Measurements from ENCODE around the gene MTA1.

MTA1 gene

GRCh38 chr14:105422695-105423487, 3.3 kb downstream of the MTA1 start:
- no peak for DNase-seq (ENCODE audit: low read depth in 3 of 3, low spot score in 1 of 3)

- DNase-seq (ENCODE audit: low read depth in 3 of 3, low spot score in 1 of 3): no peak
These were observed 4.0 kb downstream of the MTA1 start for GRCh38 chr14:105423488-105424195.

- DNase-seq (ENCODE audit: low read depth in 3 of 3, low spot score in 1 of 3): no peak
These were observed 5.2 kb downstream of the MTA1 start for GRCh38 chr14:105424861-105425260.

GRCh38 chr14:105425823-105426247, 6.2 kb downstream of the MTA1 start:
- no peak for DNase-seq (ENCODE audit: low read depth in 3 of 3, low spot score in 1 of 3)

- DNase-seq (ENCODE audit: low read depth in 3 of 3, low spot score in 1 of 3): no peak
These were observed 6.9 kb downstream of the MTA1 start for GRCh38 chr14:105426416-105427130.

- no peak for DNase-seq (ENCODE audit: low read depth in 3 of 3, low spot score in 1 of 3)
These were observed 7.8 kb downstream of the MTA1 start for GRCh38 chr14:105427412-105427811.

GRCh38 chr14:105427936-105428485, 8.4 kb downstream of the MTA1 start:
- DNase-seq (ENCODE audit: low read depth in 3 of 3, low spot score in 1 of 3): no peak

GRCh38 chr14:105430042-105430441, 10.4 kb downstream of the MTA1 start:
- DNase-seq (ENCODE audit: low read depth in 3 of 3, low spot score in 1 of 3): no peak

- DNase-seq (ENCODE audit: low read depth in 3 of 3, low spot score in 1 of 3): no peak
These were observed 10.9 kb downstream of the MTA1 start for GRCh38 chr14:105430565-105430964.

GRCh38 chr14:105431256-105431655, 11.6 kb downstream of the MTA1 start:
- no peak for DNase-seq (ENCODE audit: low read depth in 3 of 3, low spot score in 1 of 3)

- no peak for DNase-seq (ENCODE audit: low read depth in 3 of 3, low spot score in 1 of 3)
These were observed 13.0 kb downstream of the MTA1 start for GRCh38 chr14:105432657-105433056.

- DNase-seq (ENCODE audit: low read depth in 3 of 3, low spot score in 1 of 3): no peak
These were observed 13.6 kb downstream of the MTA1 start for GRCh38 chr14:105433161-105433605.

- DNase-seq (ENCODE audit: low read depth in 3 of 3, low spot score in 1 of 3): no peak
These were observed 16.8 kb downstream of the MTA1 start for GRCh38 chr14:105436402-105436801.

GRCh38 chr14:105436891-105437722, 17.5 kb downstream of the MTA1 start:
- no peak for DNase-seq (ENCODE audit: low read depth in 3 of 3, low spot score in 1 of 3)

GRCh38 chr14:105437723-105438500, 18.3 kb downstream of the MTA1 start:
- DNase-seq (ENCODE audit: low read depth in 3 of 3, low spot score in 1 of 3): no peak

- DNase-seq (ENCODE audit: low read depth in 3 of 3, low spot score in 1 of 3): no peak
These were observed 19.6 kb downstream of the MTA1 start for GRCh38 chr14:105439179-105439578.

GRCh38 chr14:105439710-105440553, 20.3 kb downstream of the MTA1 start:
- DNase-seq (ENCODE audit: low read depth in 3 of 3, low spot score in 1 of 3): no peak

GRCh38 chr14:105440554-105440900, 20.9 kb downstream of the MTA1 start:
- DNase-seq (ENCODE audit: low read depth in 3 of 3, low spot score in 1 of 3): no peak

GRCh38 chr14:105440992-105441391, 21.4 kb downstream of the MTA1 start:
- no peak for DNase-seq (ENCODE audit: low read depth in 3 of 3, low spot score in 1 of 3)
